Measurements from ENCODE around the gene SH3GL3. TPM values are rescaled to one million over a fixed set of nuclear protein-coding genes. Genes with fewer than 3 reads are reported as not detected.

The SH3GL3 gene
- total and polyA plus RNA-seq, 12 donors, result 0.24 to 1.7 (median 1.2) TPM; not detected in 6

DNA sequence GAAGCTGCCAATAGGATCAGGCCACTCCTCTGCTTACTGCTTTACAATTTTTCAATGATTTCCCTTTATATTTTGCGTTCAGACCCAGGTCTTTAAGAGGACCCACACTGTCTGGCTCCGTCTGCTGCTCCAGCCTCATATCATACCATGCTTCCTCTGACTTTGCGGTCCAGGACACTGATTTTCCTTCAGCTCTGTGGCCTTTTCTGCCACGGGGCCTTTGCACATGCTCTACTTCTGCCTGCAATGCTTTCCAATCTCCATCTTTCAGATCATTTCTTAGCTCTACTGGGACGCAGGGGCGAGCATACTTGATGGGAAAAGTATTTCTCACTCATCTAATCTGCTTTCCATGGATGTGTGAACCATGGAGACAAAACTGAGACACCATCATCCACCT, 23.0 kb upstream of the SH3GL3 start:
- Histone ChIP-seq H3K4me1 (replicated peaks in 1 of 2) (no peaks in the 10 kb centered on the region), H3K27me3 (peaks cover 7% of the 10 kb centered on the region), H3K4me3 (no peak overlapping the region), H3K27ac (no peak overlapping the region), H3K9me3 (replicated peaks in 1 of 3) (no peaks in the 10 kb centered on the region), H3K36me3 (replicated peaks in 1 of 2) (no peaks in the 10 kb centered on the region)
- intact Hi-C loops (cut with DNase I), result no loop called here
- no peak for DNase-seq
- no peak for TF ChIP-seq POLR2A (IDR thresholded peaks at IDR 0.05)
- TF ChIP-seq, protein P1, sequence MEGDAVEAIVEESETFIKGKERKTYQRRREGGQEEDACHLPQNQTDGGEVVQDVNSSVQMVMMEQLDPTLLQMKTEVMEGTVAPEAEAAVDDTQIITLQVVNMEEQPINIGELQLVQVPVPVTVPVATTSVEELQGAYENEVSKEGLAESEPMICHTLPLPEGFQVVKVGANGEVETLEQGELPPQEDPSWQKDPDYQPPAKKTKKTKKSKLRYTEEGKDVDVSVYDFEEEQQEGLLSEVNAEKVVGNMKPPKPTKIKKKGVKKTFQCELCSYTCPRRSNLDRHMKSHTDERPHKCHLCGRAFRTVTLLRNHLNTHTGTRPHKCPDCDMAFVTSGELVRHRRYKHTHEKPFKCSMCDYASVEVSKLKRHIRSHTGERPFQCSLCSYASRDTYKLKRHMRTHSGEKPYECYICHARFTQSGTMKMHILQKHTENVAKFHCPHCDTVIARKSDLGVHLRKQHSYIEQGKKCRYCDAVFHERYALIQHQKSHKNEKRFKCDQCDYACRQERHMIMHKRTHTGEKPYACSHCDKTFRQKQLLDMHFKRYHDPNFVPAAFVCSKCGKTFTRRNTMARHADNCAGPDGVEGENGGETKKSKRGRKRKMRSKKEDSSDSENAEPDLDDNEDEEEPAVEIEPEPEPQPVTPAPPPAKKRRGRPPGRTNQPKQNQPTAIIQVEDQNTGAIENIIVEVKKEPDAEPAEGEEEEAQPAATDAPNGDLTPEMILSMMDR (IDR thresholded peaks at IDR 0.05), result no peak
- 51 to 81% (median 74%) methylated on average over 6 of the region's 6 CpGs for WGBS, 4 donors

DNA sequence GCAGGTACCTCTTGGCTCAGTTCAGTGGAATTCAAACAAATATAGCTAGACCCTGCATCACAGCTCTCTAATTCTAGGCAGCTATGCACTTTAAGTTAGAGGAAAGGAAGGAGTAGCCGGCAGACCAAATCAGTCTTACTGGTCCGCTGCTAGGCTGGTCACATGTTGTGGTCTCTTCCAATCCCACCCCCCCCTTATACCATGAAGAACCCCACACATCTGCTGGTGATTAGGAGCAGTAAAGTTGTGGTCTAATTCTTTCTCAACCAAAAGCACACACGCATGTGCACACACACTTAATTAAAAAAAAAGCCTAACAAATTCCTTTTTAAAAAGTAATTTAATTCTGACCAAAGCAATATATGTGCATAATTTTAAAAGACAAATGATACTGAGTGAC, 16.7 kb upstream of the SH3GL3 start:
- intact Hi-C loops (cut with DNase I), result loop anchor here in 1 of 2 donors (10.0 kb wide), 1 partner anchor 124 kb away; no protein-coding TSS in a partner anchor
- Histone ChIP-seq H3K4me1 (replicated peaks in 1 of 2) (no peaks in the 10 kb centered on the region), H3K9me3 (replicated peaks in 1 of 3) (no peaks in the 10 kb centered on the region), H3K27me3 (no peaks in the 10 kb centered on the region), H3K27ac (no peak overlapping the region), H3K36me3 (replicated peaks in 1 of 2) (no peaks in the 10 kb centered on the region), H3K4me3 (no peak overlapping the region)
- no peak for DNase-seq
- TF ChIP-seq, protein P1 (IDR thresholded peaks at IDR 0.05), result no peak
- no peak for TF ChIP-seq POLR2A (IDR thresholded peaks at IDR 0.05)
- WGBS, 4 donors, result 66 to 74% (median 73%) methylated on average over 3 of the region's 3 CpGs

DNA sequence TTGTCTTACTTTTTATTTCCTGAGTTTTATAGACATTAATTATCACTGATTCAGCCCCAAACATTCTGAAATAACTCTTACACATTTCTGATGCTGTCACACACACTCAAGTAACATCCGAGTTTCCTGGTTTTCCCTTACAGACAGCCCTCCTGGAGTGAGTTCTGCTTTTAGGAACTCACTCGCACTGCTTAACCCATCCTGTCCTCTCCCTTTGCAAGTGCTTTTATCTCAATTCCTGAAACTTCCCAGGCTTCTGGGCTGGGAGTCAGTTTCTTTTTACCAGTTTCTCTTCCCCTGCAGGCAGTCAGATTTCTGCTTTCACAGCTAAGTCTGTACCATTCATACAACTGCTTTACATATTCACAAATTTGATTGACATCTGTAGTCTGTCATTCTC, 15.6 kb upstream of the SH3GL3 start:
- no peak for DNase-seq
- 43 to 57% (median 51%) methylated on average over 2 of the region's 2 CpGs for WGBS, 4 donors
- intact Hi-C loops (cut with DNase I), result loop anchor here in 1 of 2 donors (10.0 kb wide), 1 partner anchor 123 kb away; no protein-coding TSS in a partner anchor
- H3K9me3 ChIP-seq (replicated peaks in 1 of 3), result no peaks in the 10 kb centered on the region
- no peak overlapping the region for H3K27ac ChIP-seq
- H3K4me1 ChIP-seq (replicated peaks in 1 of 2), result no peaks in the 10 kb centered on the region
- no peak overlapping the region for H3K4me3 ChIP-seq
- TF ChIP-seq POLR2A (IDR thresholded peaks at IDR 0.05), result no peak
- TF ChIP-seq, protein P1 (IDR thresholded peaks at IDR 0.05), result no peak
- H3K36me3 ChIP-seq (replicated peaks in 1 of 2), result no peaks in the 10 kb centered on the region
- H3K27me3 ChIP-seq, result no peaks in the 10 kb centered on the region

DNA sequence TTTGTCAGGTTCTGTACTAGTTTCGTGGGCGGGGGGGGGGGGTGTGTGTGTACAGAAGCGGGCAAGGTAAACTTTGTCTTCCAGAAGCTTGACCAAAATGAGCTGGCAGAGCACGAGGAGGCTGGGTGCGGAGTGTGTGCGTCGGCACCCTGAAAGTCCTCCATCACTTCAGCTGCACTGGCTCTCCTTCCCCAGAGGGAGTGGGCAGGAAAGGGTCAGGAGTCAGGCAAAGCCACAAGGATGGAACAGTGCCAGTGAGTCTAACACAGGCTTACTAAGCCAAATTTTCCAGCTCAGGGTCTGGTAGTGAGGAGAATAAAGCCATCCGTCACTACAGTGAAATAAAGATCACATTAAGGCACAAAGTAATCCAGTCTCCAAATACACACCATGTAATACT, 11.9 kb upstream of the SH3GL3 start:
- Histone ChIP-seq H3K9me3 (replicated peaks in 1 of 3) (no peaks in the 10 kb centered on the region), H3K4me1 (replicated peaks in 1 of 2) (no peaks in the 10 kb centered on the region), H3K4me3 (no peak overlapping the region), H3K27me3 (no peaks in the 10 kb centered on the region), H3K36me3 (replicated peaks in 1 of 2) (no peaks in the 10 kb centered on the region), H3K27ac (no peak overlapping the region)
- TF ChIP-seq POLR2A (IDR thresholded peaks at IDR 0.05), result no peak
- TF ChIP-seq, protein P1 (IDR thresholded peaks at IDR 0.05), result no peak
- 45 to 62% (median 55%) methylated on average over 5 to 8 of the region's 8 CpGs for WGBS, 4 donors
- no peak for DNase-seq
- intact Hi-C loops (cut with DNase I), result loop anchor here (5.0 to 10.0 kb wide), 2 partner anchors 120 to 122 kb away; no protein-coding TSS in a partner anchor

Data from adrenal gland (tissue), 12 donors.